ENCODE results near the gene FOXP1.

Gene FOXP1

DNA sequence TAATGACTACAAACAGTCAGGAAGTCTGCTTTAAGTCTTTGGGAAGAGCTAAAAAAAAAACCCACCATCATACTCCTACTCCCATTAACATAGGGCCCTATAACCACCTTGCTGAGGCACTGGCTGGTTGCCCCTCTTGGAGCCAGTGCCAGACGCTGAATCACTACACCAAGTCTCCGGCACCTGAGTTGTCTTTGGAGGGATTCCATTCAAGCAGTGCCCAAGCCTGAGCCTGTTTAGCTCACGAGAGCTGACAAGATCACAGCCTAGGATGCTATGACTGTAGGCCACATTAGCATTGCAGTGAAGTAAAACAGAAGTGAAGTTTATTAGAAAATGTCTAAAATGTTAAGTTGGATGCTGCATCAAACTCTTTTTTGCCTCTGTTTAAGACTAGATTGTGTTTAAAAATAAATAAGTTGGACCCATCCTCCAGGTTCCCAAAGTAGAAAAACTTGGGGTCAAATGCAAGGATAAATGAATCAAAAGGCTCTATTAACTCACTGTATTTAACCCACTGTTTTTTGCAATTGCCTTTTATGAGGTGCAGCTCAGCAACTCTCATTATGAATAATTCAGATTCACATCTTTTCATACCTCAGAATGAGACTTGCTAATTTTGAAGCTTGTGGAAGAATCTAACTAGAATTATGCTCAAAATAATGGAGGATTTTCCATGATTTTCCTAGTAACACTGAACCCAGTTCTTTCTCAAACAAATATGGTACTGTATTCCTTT is 461.9 kb downstream of the FOXP1 start:
- no peak for DNase-seq (ENCODE audit: low spot score)

DNA sequence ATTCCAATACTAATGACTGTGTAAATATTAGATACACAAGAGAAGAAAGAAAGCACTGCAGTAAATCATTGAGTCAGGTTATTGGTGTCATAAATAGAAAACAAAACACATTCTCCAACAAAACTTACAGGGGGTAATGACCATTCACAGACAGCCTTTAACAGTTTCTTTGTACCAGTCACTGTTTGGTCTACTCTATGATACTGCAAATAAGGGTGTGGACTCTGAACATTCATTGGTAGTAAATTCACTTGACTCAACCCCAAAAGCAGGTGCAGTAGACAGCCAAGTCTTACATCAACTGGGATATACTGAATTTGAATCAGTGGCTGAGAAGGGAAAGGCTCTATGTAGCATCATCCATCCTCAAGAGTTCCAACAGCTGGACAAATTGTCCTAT is 463.5 kb downstream of the FOXP1 start:
- no peak for DNase-seq (ENCODE audit: low spot score)

DNA sequence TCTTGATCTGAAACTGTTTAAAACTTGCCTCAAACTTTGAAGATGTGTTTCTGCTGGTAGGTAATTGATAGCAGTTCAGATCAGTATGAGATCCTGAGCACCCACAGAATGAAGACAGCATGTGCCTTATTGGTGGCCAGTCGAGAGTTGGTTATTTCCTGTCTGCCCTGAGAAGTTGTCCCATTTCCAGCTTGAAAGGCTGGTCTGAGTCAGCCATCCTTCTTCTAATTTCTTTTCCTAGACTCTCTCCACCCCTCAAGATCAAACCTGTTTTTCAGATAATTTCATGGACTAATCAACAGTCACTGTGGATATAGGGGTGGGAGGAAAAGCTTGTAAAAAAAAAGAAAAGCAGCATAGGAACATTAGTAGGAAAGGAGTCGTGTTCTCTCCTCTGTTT is 464.4 kb downstream of the FOXP1 start:
- DNase-seq (ENCODE audit: low spot score), result no peak

DNA sequence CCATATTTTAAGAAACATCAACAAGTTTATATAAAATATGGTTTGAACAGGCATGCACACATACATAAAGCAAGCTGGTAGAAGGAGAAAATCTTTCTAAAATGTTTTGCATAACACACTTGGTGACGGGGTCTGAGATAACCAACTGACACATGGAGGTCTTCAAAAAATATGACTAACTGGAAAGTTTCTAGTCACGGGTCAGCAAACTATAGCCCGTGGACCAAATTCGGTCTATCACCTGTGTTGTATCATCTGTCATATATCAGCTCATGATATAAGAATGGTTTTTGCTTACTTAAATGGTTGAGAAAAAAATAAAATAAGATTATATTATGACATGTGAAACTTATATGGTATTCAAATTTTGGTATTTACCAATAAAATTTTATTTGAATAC is 465.1 kb downstream of the FOXP1 start:
- DNase-seq (ENCODE audit: low spot score), result no peak

DNA sequence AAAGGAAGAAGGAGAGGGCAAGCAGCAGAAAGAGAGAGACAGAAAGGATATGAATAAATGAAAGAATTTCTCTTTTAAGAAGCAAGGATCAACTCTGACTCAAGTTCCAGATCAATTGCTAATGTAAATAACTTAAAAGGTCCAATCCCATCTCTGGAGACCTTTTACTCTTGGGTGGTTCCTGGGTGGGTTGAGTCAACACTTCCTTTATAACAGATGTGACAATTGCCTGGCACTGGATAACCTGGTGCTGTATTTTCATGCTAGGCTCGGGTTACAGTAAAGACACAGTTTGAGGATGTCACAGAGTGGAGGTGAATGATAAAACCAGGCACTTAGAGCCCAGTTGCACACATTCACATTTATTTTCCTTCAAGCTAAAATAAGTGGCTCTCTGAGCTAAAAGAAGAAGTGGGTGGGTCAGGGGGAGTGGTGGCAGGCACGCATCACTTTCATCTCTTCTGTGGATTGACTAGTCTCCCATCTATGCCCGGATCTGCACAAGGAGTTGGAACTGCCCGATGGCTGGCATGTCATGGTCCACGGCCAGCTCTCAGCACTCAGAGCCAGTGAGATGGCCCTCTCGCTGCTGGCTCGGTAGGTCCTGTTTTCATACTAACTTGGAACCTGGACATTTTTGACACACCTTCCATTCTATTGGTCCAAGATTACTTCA is 465.8 kb downstream of the FOXP1 start:
- DNase-seq (ENCODE audit: low spot score), result no peak

DNA sequence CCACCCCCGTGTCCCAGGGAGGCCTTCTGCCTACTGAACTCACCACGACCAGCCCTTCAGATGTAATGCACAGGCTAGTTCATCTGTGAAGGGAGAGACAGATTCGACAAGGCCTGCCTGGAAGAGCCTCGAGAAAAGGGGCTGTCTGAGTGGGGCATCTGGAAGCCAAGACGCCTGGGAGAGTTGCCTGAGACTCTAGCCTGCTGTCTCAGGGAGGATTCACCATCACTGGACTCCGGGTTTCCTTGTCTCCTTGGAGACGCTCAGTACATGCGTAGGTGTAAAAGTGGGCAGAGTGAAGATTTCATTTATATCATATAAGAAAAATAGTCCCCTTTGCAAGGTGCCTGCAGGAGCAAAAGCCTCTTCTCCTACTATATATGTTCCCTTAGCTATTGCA is 468.9 kb downstream of the FOXP1 start:
- no peak for DNase-seq (ENCODE audit: low spot score)

DNA sequence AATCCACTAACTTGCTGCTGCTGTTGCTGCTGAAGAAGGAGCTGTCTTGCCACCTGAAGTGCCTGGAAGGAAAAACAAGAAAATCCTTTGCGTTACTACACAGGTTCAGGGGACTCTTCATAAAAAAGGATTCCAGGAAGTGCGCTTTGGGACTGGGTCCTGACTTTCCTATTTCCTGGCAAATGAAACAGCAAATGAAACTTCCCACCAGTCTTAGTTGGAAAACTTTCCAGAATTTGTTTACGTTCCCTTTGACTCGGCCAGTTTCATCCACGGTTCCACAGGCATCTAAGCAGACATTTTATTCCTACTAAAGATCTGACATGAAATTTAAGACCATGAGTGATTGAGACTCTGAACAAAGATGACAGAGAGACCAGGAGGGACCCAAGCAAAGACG is 471.0 kb downstream of the FOXP1 start:
- DNase-seq (ENCODE audit: low spot score), result no peak

DNA sequence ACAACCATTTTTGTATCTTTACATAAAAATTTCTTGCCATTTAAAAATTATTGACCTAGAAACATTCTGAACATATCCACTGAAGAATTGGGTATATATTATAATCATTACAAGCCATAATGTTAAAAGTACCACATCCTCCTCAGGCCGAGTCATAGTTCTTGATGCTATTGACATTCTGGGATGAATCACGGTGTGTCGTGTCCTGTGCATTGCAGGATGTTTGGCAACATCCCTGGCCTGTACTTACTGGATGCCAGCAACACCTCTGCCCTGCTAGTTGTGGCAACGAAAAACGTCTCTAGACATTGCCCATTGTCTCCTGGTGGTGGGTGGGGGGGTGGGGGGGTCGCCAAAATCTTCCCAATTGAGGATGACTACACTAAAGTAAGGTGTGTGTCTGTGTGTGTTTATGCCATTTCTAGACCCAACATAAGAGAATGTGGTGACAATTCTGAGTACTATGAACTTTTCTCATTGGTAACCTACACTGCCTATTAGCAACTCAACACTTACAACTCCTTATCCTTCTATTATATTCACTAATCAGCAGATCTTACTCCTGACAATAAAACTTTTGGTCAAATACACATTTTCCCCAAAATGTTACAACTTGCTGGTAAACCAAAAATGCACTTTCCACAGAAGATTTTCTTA is 471.6 kb downstream of the FOXP1 start:
- DNase-seq (ENCODE audit: low spot score), result no peak

DNA sequence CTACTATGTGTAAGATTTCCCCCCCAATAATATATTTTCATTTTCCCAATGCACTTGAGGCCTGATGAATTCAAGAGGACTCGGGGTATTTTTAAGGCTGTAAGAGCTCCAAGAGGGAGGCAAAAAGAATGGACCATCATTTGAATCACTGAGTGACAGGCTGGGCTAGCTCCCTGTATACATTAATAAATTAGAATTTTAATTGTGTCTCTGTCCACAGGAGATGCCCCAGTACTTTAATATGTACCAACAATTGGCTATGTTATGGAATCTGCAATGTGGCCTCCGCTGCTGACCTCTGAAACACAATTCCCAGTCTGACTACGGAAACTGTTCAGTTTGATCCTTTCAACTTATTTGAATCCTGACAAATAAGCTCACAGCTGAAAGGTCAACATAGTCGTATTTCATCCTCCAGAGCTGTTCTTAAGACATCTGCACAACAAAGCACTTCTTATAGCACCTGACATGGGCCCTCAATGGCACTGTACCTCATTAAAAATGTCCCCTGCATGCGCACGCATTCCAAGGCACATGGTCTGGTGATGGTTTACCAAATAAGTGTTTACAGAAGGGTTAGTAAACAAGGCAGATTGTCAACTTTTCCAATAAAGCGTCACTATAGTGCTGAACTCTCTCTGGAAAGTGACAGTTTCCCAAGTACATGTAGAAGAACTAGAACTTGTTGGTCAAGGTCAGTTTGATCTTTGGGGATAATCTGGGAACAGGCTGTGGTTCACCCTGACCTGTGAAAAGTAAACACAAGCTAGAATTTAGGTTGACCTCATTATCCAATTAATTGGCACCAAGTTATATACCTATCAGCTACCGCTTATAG is 472.9 kb downstream of the FOXP1 start:
- DNase-seq (ENCODE audit: low spot score), result no peak

DNA sequence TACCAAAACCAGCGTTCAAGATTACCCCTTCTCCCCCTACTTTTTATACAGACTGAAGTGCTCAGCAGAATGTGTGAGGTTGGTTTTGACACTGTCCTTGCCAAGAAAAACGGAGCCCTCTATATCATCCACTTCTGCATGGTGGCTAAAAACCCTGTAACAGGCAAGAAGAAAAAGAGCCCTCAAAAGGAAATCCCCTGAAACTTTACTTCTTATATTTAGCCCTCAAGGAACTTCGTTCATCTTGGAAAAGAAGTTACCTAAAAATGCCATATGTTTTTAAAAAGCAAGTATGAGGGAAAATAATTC is 473.6 kb downstream of the FOXP1 start:
- no peak for DNase-seq (ENCODE audit: low spot score)

DNA sequence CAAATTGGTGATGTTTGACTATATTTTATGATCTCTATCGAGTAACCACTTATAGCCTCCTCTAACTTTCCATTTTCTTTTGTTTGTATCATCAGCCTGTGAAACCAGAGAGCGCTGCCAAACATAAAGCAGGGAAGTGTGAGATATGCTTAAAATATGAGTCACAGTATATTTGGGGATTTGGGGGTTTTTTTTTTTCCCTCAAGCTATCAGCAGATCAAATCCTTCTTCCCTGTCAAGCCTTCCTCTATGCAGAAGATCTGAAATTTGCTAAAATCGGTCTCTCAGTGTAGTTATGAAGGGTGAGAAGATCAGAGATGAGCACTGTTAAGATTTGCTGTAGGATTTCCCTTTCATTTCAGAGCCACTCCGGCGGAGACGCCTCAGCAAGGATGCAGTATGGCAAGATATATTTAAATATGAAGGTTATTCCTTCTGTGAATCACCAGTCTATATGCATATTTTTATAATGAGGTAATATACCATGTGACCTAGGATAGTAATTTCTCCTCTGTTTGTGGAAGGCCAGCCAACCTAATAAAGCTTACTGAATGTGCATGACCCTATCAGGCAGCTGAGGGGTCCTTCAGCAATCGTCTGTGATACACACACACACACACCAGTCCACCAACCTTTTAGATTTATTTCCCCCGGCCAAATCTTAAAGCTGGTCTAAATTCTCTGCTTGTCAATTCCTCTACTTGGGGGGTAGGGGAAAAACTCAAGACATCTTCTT is 474.1 kb downstream of the FOXP1 start:
- DNase-seq (ENCODE audit: low spot score), result no peak

DNA sequence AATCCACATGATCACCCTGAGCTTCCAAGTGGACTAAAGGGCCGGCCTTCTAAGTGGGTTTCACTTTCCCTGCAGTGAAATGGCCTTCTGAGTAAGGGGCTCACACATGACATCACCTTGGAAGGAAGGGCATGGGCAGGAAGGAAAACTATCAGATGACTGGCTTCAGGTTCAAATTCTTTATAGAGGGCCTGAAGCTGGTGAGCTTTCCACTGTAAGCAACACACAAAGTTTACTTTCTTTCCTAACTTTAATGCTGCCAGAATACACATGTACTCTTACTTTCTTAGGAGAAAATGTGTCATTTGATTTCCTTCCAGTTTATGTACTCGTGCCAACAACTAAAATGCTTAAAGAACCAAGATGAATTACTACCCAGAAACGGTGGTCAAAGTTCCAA is 475.6 kb downstream of the FOXP1 start:
- DNase-seq (ENCODE audit: low spot score), result no peak

DNA sequence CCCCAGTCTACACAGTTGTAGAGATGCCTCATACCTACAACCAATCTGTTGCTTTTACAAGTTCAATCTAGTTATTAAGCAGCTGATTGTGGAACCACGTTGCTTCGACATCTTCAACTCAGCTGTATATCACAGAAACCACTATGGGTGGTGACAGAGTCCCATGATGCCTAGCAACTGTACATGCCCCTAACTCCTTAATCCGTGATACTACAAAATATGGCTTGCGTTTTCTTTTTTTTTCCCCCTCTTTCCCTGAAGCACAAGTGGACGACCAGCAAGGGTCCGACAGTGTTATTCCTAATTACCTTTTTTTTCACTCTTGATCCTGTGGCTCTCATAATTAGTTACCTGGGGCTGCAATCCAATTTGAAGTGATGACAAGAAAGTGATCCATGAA is 478.6 kb downstream of the FOXP1 start:
- no peak for DNase-seq (ENCODE audit: low spot score)

DNA sequence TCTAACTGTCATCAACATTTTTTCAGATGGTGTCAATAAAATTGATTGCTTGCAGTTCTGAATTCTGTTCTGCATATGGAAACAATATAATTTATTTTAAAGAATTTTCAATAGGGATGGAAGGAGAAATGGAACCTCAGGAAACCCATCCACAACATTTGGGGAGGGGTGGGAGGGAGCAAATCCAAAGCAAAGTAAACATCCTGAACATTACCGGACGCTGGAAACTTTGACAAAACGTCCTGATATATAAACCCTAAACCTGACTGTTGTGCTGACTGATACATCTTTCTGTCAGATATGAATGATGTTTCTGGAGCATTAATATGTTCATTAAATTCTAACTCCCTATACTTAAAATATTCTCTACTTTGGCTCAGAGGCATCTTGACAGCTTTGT is 479.0 kb downstream of the FOXP1 start:
- DNase-seq (ENCODE audit: low spot score), result no peak

DNA sequence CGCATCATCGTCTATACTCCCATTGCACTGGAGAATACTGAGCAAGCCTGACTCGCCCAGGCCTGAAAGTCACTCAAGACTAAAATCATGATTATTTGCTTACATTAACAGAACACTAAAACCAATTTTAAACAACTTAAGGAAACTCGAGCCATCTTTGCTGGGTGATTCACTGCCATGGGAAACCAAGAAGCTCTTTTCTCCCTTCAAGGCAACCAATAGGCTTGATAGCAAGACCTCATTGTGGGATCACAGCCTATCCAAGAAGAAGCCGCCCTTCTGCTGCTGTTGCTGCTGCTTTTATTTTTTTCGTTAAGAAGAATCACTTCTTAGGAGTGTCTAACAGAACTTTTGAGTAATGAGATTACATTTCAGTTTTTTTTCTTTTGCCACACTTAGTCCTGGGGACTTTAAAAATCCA is 479.4 kb downstream of the FOXP1 start:
- DNase-seq (ENCODE audit: low spot score), result no peak

DNA sequence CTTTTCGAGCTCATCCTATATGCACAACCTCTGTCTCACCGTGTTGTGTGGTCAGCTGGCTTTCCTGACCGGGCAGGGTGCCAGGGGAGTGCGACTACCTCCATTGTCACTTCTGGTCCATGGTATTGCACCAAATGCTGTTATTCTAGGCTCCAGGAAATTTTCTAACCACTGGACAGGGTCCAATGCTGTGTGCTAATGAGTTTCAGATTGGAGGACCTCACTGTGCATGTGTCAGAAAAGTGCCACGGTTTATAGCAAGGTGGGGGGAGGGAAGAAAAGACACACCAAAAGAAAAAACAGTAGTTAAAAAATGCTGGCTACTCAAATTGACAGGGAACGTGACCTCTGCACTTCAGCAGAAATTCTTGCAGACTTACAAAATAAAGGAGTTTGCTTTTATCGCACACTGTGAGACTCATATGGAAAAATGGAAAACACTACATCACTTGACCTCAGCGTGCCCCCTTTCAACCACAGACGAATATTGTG is 480.1 kb downstream of the FOXP1 start:
- no peak for DNase-seq (ENCODE audit: low spot score)

DNA sequence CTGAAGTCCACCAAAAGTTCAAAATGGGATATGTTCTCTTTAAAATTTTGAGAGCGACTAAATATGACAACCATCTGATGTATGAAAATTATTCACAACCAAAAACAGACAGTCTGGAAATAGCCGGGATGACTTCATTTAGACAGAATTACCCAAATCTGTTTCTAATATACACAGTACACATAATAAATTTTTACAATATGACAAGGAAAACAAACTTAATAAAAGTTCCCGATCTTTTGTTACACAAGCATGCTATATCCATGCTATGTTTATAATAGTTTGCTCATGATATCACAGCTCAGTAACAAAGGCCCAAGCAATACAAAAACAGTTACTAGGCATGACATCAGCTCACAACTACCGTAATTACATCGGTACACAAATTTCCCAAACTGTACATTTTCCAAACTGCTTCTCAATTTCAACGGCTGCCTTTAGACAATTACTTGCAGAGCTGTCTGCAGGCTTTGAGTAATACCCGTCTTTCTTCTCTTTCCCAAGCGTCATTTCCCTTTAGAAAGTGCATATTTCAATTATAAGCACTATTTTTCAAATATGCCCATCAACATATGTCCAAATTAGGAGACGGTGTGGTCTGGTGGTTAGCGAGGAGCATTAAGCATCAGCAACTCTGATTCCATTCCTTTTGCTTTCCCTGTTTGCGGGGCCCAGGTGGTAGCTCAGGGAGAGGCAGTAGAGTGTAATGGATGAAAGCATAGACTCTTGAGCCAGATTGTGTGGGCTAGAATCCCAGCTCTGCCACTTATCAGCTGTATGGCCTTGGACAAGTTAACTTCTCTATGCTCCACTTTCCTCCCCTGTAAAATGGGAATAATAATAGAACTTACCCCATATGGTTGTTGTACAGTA is 481.2 kb downstream of the FOXP1 start:
- DNase-seq (ENCODE audit: low spot score), result no peak

DNA sequence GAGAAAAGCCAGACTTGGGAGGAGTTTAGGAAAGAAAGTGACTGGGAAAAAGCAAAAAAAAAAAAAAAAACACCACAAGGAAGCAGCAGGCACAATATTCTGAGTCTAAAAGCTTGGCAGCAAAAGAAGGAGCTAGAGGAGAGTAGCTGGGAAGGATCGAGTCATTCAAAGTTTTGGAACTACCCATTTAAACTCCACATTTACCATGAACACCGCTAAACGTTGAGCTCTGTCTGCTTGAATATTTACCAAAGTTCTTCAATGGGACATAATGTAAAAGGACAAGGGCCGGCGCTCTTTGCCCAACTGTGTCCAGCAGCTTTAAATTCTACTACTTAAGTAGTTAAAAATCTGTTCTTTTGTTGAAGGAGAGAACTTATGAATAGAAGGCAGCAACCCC is 481.9 kb downstream of the FOXP1 start:
- DNase-seq (ENCODE audit: low spot score), result no peak

DNA sequence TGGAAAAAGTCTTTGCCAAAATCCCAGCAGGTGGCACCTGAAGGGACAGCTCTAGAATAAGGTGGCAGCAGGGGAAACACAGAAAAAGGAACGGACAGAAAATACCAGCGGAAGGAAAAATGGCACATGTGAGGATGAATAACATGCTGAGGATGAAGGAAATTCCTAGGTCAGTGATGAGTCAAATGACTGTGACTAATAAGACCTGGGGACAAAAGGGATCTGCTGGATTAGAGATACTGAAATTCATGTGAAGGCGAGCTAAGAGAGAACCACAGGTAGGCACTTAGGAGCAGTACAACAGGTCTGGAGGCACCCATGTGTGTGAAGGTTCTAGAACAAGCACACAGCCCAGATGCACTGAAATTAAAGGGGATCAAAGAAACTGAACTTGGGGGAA is 482.5 kb downstream of the FOXP1 start:
- DNase-seq (ENCODE audit: low spot score), result peak; percentile 25

DNA sequence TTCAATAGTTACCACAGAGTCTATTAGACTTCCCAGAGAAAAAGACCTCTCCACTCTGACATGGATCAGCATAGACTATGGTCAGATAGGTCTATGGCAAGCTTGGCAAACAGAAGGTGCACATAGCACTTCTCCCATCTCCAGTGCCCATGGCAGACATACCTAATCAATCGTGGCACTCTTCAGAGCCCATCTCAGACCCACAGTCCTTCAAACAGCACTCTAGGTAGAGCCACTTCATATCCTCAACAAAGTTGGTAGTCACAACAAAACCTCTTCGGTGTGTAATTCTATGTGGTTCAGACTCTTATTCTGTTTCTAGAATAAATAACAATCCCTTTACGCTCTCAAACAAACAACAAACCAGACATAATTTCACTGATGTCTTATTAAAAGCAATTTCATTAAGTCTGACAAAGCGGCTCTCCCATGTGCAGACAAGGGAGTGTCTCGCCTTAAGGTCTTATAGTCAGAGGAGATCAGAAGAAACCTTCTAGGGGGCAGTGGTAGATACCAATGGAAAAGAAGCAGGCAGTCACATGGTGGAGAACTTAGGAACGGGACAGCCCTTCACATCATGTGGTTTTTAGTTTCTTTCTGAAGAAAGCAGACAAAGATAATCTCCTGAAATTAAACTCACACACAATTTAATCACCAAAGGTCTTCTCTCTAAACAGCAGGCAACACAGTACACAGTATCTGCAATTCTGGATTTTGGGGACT is 483.4 kb downstream of the FOXP1 start:
- DNase-seq (ENCODE audit: low spot score), result no peak

All from LoVo (cell line).